ENCODE results near the gene MYOCOS.
"Not testable (repeated sequence)": the region's sequence is repeated elsewhere in the genome, so short reads cannot be mapped to it uniquely, and the experiment has no call there.

MYOCOS gene

GRCh38 chr1:171596119-171596518, 25.9 kb upstream of the MYOCOS start:
- Histone ChIP-seq H3K9ac (ENCODE audit: low read depth in 1 of 2, low read length in 2 of 2) (no peak overlapping the region), H3K36me3 (ENCODE audit: control insufficient read depth in 1 of 2, insufficient read depth in 2 of 2, low read length in 2 of 2) (peaks cover 17 to 28% of the 10 kb centered on the region in 2 donors), H3K27ac (ENCODE audit: low read depth, low read length) (no peak overlapping the region), H3K4me3 (ENCODE audit: low read depth in 1 of 2, low read length in 2 of 2) (no peak overlapping the region), H3K9me3 (ENCODE audit: control insufficient read depth in 1 of 2, low read length in 2 of 2) (no peaks in the 10 kb centered on the region), H3K4me1 (ENCODE audit: control insufficient read depth in 1 of 2, insufficient read depth in 2 of 2, low read length in 2 of 2) (no peaks in the 10 kb centered on the region), H3K27me3 (ENCODE audit: control insufficient read depth in 1 of 2, insufficient read depth in 2 of 2, low read length in 2 of 2) (no peaks in the 10 kb centered on the region)

GRCh38 chr1:171596705-171597104, 25.3 kb upstream of the MYOCOS start:
- Histone ChIP-seq H3K4me3 (ENCODE audit: low read depth in 1 of 2, low read length in 2 of 2) (no peak overlapping the region), H3K4me1 (ENCODE audit: control insufficient read depth in 1 of 2, insufficient read depth in 2 of 2, low read length in 2 of 2) (no peaks in the 10 kb centered on the region), H3K27me3 (ENCODE audit: control insufficient read depth in 1 of 2, insufficient read depth in 2 of 2, low read length in 2 of 2) (no peaks in the 10 kb centered on the region), H3K9ac (ENCODE audit: low read depth in 1 of 2, low read length in 2 of 2) (no peak overlapping the region), H3K9me3 (ENCODE audit: control insufficient read depth in 1 of 2, low read length in 2 of 2) (no peaks in the 10 kb centered on the region), H3K27ac (ENCODE audit: low read depth, low read length) (no peak overlapping the region), H3K36me3 (ENCODE audit: control insufficient read depth in 1 of 2, insufficient read depth in 2 of 2, low read length in 2 of 2) (peaks cover 17 to 22% of the 10 kb centered on the region in 2 donors)

GRCh38 chr1:171597203-171597602, 24.8 kb upstream of the MYOCOS start:
- Histone ChIP-seq H3K4me1 (ENCODE audit: control insufficient read depth in 1 of 2, insufficient read depth in 2 of 2, low read length in 2 of 2) (no peaks in the 10 kb centered on the region), H3K27me3 (ENCODE audit: control insufficient read depth in 1 of 2, insufficient read depth in 2 of 2, low read length in 2 of 2) (no peaks in the 10 kb centered on the region), H3K36me3 (ENCODE audit: control insufficient read depth in 1 of 2, insufficient read depth in 2 of 2, low read length in 2 of 2) (peaks cover 12 to 17% of the 10 kb centered on the region in 2 donors), H3K27ac (ENCODE audit: low read depth, low read length) (no peak overlapping the region), H3K9ac (ENCODE audit: low read depth in 1 of 2, low read length in 2 of 2) (no peak overlapping the region), H3K4me3 (ENCODE audit: low read depth in 1 of 2, low read length in 2 of 2) (no peak overlapping the region), H3K9me3 (ENCODE audit: control insufficient read depth in 1 of 2, low read length in 2 of 2) (no peaks in the 10 kb centered on the region)

- not testable (repeated sequence) for H3K4me1 ChIP-seq (ENCODE audit: control insufficient read depth in 1 of 2, insufficient read depth in 2 of 2, low read length in 2 of 2); H3K27me3 ChIP-seq (ENCODE audit: control insufficient read depth in 1 of 2, insufficient read depth in 2 of 2, low read length in 2 of 2)
These were observed 21.7 kb upstream of the MYOCOS start for GRCh38 chr1:171600310-171600709.

GRCh38 chr1:171600862-171601261, 21.2 kb upstream of the MYOCOS start:
- H3K9me3 ChIP-seq (ENCODE audit: control insufficient read depth in 1 of 2, low read length in 2 of 2): no peaks in the 10 kb centered on the region
- H3K9ac ChIP-seq (ENCODE audit: low read depth in 1 of 2, low read length in 2 of 2): no peak overlapping the region
- no peaks in the 10 kb centered on the region for H3K36me3 ChIP-seq (ENCODE audit: control insufficient read depth in 1 of 2, insufficient read depth in 2 of 2, low read length in 2 of 2)
- H3K4me3 ChIP-seq (ENCODE audit: low read depth in 1 of 2, low read length in 2 of 2): no peak overlapping the region
- H3K27me3 ChIP-seq (ENCODE audit: control insufficient read depth in 1 of 2, insufficient read depth in 2 of 2, low read length in 2 of 2): no peaks in the 10 kb centered on the region
- H3K27ac ChIP-seq (ENCODE audit: low read depth, low read length): no peak overlapping the region
- no peaks in the 10 kb centered on the region for H3K4me1 ChIP-seq (ENCODE audit: control insufficient read depth in 1 of 2, insufficient read depth in 2 of 2, low read length in 2 of 2)

More at GRCh38 chr1:171600310-171600709, 21.7 kb upstream of the MYOCOS start:
- not testable (repeated sequence) for H3K9me3 ChIP-seq (ENCODE audit: control insufficient read depth in 1 of 2, low read length in 2 of 2); H3K27ac ChIP-seq (ENCODE audit: low read depth, low read length); H3K36me3 ChIP-seq (ENCODE audit: control insufficient read depth in 1 of 2, insufficient read depth in 2 of 2, low read length in 2 of 2); H3K9ac ChIP-seq (ENCODE audit: low read depth in 1 of 2, low read length in 2 of 2); H3K4me3 ChIP-seq (ENCODE audit: low read depth in 1 of 2, low read length in 2 of 2)

GRCh38 chr1:171603042-171603441, 19.0 kb upstream of the MYOCOS start:
- H3K4me1 ChIP-seq (ENCODE audit: control insufficient read depth in 1 of 2, insufficient read depth in 2 of 2, low read length in 2 of 2); H3K27me3 ChIP-seq (ENCODE audit: control insufficient read depth in 1 of 2, insufficient read depth in 2 of 2, low read length in 2 of 2); H3K9ac ChIP-seq (ENCODE audit: low read depth in 1 of 2, low read length in 2 of 2); H3K9me3 ChIP-seq (ENCODE audit: control insufficient read depth in 1 of 2, low read length in 2 of 2); H3K36me3 ChIP-seq (ENCODE audit: control insufficient read depth in 1 of 2, insufficient read depth in 2 of 2, low read length in 2 of 2); H3K4me3 ChIP-seq (ENCODE audit: low read depth in 1 of 2, low read length in 2 of 2); H3K27ac ChIP-seq (ENCODE audit: low read depth, low read length): not testable (repeated sequence)

- H3K36me3 ChIP-seq (ENCODE audit: control insufficient read depth in 1 of 2, insufficient read depth in 2 of 2, low read length in 2 of 2): no peaks in the 10 kb centered on the region
- no peaks in the 10 kb centered on the region for H3K4me1 ChIP-seq (ENCODE audit: control insufficient read depth in 1 of 2, insufficient read depth in 2 of 2, low read length in 2 of 2)
- peak overlapping the region; percentile 20 for H3K27ac ChIP-seq (ENCODE audit: low read depth, low read length)
- H3K9ac ChIP-seq (ENCODE audit: low read depth in 1 of 2, low read length in 2 of 2): no peak overlapping the region
- no peaks in the 10 kb centered on the region for H3K27me3 ChIP-seq (ENCODE audit: control insufficient read depth in 1 of 2, insufficient read depth in 2 of 2, low read length in 2 of 2)
- no peak overlapping the region for H3K4me3 ChIP-seq (ENCODE audit: low read depth in 1 of 2, low read length in 2 of 2)
- no peaks in the 10 kb centered on the region for H3K9me3 ChIP-seq (ENCODE audit: control insufficient read depth in 1 of 2, low read length in 2 of 2)
These were observed 15.6 kb upstream of the MYOCOS start for GRCh38 chr1:171606402-171606941.

- Histone ChIP-seq H3K27ac (ENCODE audit: low read depth, low read length) (no peak overlapping the region), H3K27me3 (ENCODE audit: control insufficient read depth in 1 of 2, insufficient read depth in 2 of 2, low read length in 2 of 2) (no peaks in the 10 kb centered on the region)
These were observed 11.7 kb upstream of the MYOCOS start for GRCh38 chr1:171610385-171610784.

GRCh38 chr1:171611306-171611705, 10.7 kb upstream of the MYOCOS start:
- Histone ChIP-seq H3K27me3 (ENCODE audit: control insufficient read depth in 1 of 2, insufficient read depth in 2 of 2, low read length in 2 of 2) (no peaks in the 10 kb centered on the region), H3K9ac (ENCODE audit: low read depth in 1 of 2, low read length in 2 of 2) (no peak overlapping the region), H3K4me3 (ENCODE audit: low read depth in 1 of 2, low read length in 2 of 2) (no peak overlapping the region), H3K27ac (ENCODE audit: low read depth, low read length) (no peak overlapping the region), H3K9me3 (ENCODE audit: control insufficient read depth in 1 of 2, low read length in 2 of 2) (no peaks in the 10 kb centered on the region), H3K4me1 (ENCODE audit: control insufficient read depth in 1 of 2, insufficient read depth in 2 of 2, low read length in 2 of 2) (no peaks in the 10 kb centered on the region), H3K36me3 (ENCODE audit: control insufficient read depth in 1 of 2, insufficient read depth in 2 of 2, low read length in 2 of 2) (no peaks in the 10 kb centered on the region)

More at GRCh38 chr1:171610385-171610784, 11.7 kb upstream of the MYOCOS start:
- no peaks in the 10 kb centered on the region for H3K4me1 ChIP-seq (ENCODE audit: control insufficient read depth in 1 of 2, insufficient read depth in 2 of 2, low read length in 2 of 2)
- H3K9me3 ChIP-seq (ENCODE audit: control insufficient read depth in 1 of 2, low read length in 2 of 2): no peaks in the 10 kb centered on the region
- no peaks in the 10 kb centered on the region for H3K36me3 ChIP-seq (ENCODE audit: control insufficient read depth in 1 of 2, insufficient read depth in 2 of 2, low read length in 2 of 2)
- H3K9ac ChIP-seq (ENCODE audit: low read depth in 1 of 2, low read length in 2 of 2): no peak overlapping the region
- no peak overlapping the region for H3K4me3 ChIP-seq (ENCODE audit: low read depth in 1 of 2, low read length in 2 of 2)

- Histone ChIP-seq H3K9ac (ENCODE audit: low read depth in 1 of 2, low read length in 2 of 2) (no peak overlapping the region), H3K4me3 (ENCODE audit: low read depth in 1 of 2, low read length in 2 of 2) (no peak overlapping the region), H3K4me1 (ENCODE audit: control insufficient read depth in 1 of 2, insufficient read depth in 2 of 2, low read length in 2 of 2) (no peaks in the 10 kb centered on the region), H3K27me3 (ENCODE audit: control insufficient read depth in 1 of 2, insufficient read depth in 2 of 2, low read length in 2 of 2) (no peaks in the 10 kb centered on the region), H3K9me3 (ENCODE audit: control insufficient read depth in 1 of 2, low read length in 2 of 2) (no peaks in the 10 kb centered on the region), H3K27ac (ENCODE audit: low read depth, low read length) (no peak overlapping the region), H3K36me3 (ENCODE audit: control insufficient read depth in 1 of 2, insufficient read depth in 2 of 2, low read length in 2 of 2) (no peaks in the 10 kb centered on the region)
These were observed 8.8 kb upstream of the MYOCOS start for GRCh38 chr1:171613282-171613681.

All from duodenal mucosa (tissue), 2 donors.